ENCODE data around the gene COL21A1.

Gene COL21A1

DNA sequence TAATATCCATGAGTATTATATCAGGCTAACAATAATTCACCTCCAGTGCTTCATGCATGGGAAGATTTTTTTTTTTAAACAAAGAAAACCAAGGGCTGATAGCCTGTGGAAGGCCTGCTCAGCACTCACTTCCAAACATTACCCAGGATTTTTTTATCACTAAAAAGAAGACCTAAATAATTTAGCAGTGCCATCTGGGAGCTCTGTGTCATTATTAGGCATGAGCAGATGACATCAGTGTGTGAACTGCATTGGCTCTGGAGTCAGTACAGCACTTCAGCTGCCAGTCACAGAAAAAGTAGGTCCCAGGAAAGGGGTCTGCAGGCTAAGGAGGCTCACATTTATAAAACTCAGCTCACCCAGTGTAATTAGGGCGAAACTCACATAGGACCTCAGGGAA, 94.8 kb downstream of the COL21A1 start:
- H3K4me3 ChIP-seq (replicated peaks; ENCODE audit: low read depth, low read length), result no peak overlapping the region
- H3K36me3 ChIP-seq (ENCODE audit: control insufficient read depth, insufficient read depth, low read length), result no peaks in the 10 kb centered on the region
- TF ChIP-seq, protein P1, sequence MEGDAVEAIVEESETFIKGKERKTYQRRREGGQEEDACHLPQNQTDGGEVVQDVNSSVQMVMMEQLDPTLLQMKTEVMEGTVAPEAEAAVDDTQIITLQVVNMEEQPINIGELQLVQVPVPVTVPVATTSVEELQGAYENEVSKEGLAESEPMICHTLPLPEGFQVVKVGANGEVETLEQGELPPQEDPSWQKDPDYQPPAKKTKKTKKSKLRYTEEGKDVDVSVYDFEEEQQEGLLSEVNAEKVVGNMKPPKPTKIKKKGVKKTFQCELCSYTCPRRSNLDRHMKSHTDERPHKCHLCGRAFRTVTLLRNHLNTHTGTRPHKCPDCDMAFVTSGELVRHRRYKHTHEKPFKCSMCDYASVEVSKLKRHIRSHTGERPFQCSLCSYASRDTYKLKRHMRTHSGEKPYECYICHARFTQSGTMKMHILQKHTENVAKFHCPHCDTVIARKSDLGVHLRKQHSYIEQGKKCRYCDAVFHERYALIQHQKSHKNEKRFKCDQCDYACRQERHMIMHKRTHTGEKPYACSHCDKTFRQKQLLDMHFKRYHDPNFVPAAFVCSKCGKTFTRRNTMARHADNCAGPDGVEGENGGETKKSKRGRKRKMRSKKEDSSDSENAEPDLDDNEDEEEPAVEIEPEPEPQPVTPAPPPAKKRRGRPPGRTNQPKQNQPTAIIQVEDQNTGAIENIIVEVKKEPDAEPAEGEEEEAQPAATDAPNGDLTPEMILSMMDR (IDR thresholded peaks at IDR 0.05; ENCODE audit: insufficient read depth, low read length, poor library complexity, severe bottlenecking), result no peak
- H3K27me3 ChIP-seq (replicated peaks; ENCODE audit: control insufficient read depth, insufficient read depth, low read length), result no peaks in the 10 kb centered on the region
- DNase-seq (ENCODE audit: extremely low read depth, insufficient read length), result no peak

DNA sequence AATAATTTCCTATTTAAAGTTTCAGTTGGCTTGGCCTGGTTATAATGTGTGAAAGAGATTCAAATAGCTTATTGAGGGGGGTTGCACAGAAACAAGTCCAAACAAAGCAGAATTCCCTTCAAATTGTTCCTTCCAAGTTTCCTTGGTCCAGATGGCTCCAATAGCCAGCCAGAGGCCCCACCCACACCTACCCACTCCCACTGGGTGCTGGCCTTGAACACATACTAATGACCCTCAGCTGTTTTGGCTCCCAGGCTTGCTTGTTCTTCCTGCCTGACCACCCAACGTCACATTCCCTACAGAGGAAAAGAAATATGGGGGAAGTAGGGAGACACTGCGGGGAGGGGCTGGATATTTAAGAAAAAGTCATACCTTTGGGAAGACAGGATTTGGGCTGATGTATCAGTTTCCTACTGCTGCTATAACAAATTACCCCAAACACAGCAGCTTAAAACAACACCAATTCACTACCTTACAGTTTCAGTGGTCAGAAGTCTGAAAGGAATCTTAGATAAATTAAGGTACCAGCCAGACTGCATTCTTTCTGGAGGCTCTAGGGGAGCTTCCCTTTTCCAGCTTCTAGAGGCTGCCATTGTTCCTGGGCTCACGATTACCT, 95.7 kb downstream of the COL21A1 start:
- Histone ChIP-seq H3K36me3 (ENCODE audit: control insufficient read depth, insufficient read depth, low read length) (no peaks in the 10 kb centered on the region), H3K27me3 (replicated peaks; ENCODE audit: control insufficient read depth, insufficient read depth, low read length) (no peaks in the 10 kb centered on the region), H3K4me3 (replicated peaks; ENCODE audit: low read depth, low read length) (no peak overlapping the region)
- no peak for DNase-seq (ENCODE audit: extremely low read depth, insufficient read length)
- TF ChIP-seq, protein P1 (IDR thresholded peaks at IDR 0.05; ENCODE audit: insufficient read depth, low read length, poor library complexity, severe bottlenecking), result no peak

DNA sequence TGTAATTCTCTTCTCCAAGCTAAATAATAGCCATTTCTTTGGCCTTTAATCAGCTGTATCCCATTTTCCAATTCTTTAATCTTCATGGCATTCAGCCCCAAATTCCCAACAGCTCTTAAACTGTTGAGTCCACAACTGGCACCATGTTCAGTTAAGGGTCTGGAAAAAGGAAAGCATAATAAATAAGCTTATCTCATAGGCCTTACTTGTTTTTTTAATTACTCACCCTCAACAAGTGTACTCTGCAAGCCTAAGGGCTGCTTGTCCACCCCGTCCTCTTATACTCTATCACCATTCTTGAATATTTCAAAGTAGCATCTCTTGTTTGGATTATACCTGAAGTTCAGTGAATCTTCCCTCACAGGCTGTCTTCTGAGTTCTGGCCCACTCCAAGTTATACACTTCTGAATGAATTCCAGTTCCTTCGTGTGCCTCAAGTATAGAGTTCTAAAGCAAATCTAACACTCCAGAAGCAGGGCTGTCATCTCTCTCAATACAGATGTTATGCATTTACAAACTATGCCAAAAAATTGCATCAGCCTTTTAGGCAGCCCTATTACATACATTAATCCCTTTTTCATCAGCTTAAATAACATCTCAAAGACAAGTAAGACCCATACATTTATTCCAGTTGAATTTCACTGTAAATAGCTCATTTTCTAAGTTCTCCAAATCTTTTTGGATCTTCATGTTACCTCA, 98.7 kb downstream of the COL21A1 start:
- H3K36me3 ChIP-seq (ENCODE audit: control insufficient read depth, insufficient read depth, low read length), result no peaks in the 10 kb centered on the region
- no peak for DNase-seq (ENCODE audit: extremely low read depth, insufficient read length)
- TF ChIP-seq, protein P1 (IDR thresholded peaks at IDR 0.05; ENCODE audit: insufficient read depth, low read length, poor library complexity, severe bottlenecking), result no peak
- no peaks in the 10 kb centered on the region for H3K27me3 ChIP-seq (replicated peaks; ENCODE audit: control insufficient read depth, insufficient read depth, low read length)
- no peak overlapping the region for H3K4me3 ChIP-seq (replicated peaks; ENCODE audit: low read depth, low read length)

DNA sequence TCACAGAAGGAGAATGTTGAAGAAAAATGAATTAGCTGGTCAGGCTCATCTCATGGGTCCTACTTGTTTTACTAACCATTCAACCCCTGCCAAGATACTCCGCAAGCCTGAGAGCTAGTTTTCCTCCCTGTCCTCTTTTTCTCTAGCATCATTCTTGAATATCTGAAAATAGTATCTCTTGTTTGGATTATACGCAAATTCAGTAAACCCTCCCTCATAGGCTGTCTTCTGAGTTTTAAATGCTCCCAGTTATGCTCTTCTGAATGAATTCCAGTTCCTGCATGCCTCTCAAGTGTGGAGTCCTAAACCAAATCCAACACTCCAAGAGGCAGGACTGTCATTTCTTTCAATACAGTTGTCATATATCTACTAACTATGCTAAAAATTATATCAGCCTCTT, 99.6 kb downstream of the COL21A1 start:
- H3K27me3 ChIP-seq (replicated peaks; ENCODE audit: control insufficient read depth, insufficient read depth, low read length), result no peaks in the 10 kb centered on the region
- TF ChIP-seq, protein P1 (IDR thresholded peaks at IDR 0.05; ENCODE audit: insufficient read depth, low read length, poor library complexity, severe bottlenecking), result no peak

DNA sequence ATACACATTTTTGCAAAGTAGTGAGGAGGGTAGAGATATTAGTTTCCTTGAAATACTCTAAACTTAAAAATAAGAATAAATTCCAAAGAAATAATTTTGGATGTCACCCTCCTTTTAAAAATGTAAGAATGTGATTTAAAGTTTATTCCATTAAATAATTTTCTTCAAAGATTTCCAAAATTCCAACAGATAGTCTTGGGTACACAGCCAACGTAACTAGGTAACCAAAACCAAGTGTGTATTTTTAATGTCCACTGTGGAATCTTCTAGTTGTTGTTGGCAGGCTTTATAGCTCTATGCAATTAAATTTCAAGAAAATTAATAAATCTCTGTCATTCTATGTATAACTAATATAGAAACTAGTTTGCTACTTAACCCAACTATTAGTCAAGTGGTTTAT, 101.3 kb downstream of the COL21A1 start:
- Histone ChIP-seq H3K4me3 (replicated peaks; ENCODE audit: low read depth, low read length) (no peak overlapping the region), H3K36me3 (ENCODE audit: control insufficient read depth, insufficient read depth, low read length) (no peaks in the 10 kb centered on the region), H3K27me3 (replicated peaks; ENCODE audit: control insufficient read depth, insufficient read depth, low read length) (no peaks in the 10 kb centered on the region)
- TF ChIP-seq, protein P1 (IDR thresholded peaks at IDR 0.05; ENCODE audit: insufficient read depth, low read length, poor library complexity, severe bottlenecking), result no peak
- DNase-seq (ENCODE audit: extremely low read depth, insufficient read length), result no peak

More for the DNA sequence above, 99.6 kb downstream of the COL21A1 start:
- DNase-seq (ENCODE audit: extremely low read depth, insufficient read length), result no peak
- Histone ChIP-seq H3K36me3 (ENCODE audit: control insufficient read depth, insufficient read depth, low read length) (no peaks in the 10 kb centered on the region), H3K4me3 (replicated peaks; ENCODE audit: low read depth, low read length) (no peak overlapping the region)

All from GM06990 (cell line).